GM23338 (cell line): ENCODE results near the gene GPR152. TPM values are rescaled to one million over a fixed set of nuclear protein-coding genes. Genes with fewer than 3 reads are reported as not detected.
A peak's percentile ranks its signal among the peaks of the same experiment; 100 is the strongest.

Experiments used
- ATAC-seq: fragments of 200-7000 bp; cut with Tn5 transposase; 3 replicates; pipeline ENCODE4 v1.9.1; 2020
- DNase-seq: peaks from one replicate; pipeline ENCODE4 v3.0.0-alpha.2; 2015; ENCODE audit warnings: low spot score
- H2AFZ ChIP-seq: fragments of 200-600 bp; sonication (generic); 2 replicates; pipeline ENCODE4 v1.8.0; 2016; ENCODE audit warnings: antibody characterized with exemption, mild to moderate bottlenecking, moderate library complexity
- H3F3A ChIP-seq: fragments of 200-600 bp; sonication (generic); replicated peaks from 2 replicates; pipeline ENCODE4 v1.8.0; 2017; ENCODE audit warnings: antibody characterized with exemption, mixed run types, low read depth
- H3K27ac ChIP-seq: fragments of 200-600 bp; sonication (generic); 2 replicates; pipeline ENCODE4 v1.6.1; 2016; ENCODE audit warnings: low read depth
- H3K27me3 ChIP-seq: fragments of 200-600 bp; sonication (generic); 2 replicates; pipeline ENCODE4 v1.8.0; 2016; ENCODE audit warnings: mild to moderate bottlenecking, mixed run types, moderate library complexity; ENCODE audit not compliant: insufficient read depth
- H3K36me3 ChIP-seq: fragments of 200-600 bp; sonication (generic); 2 replicates; pipeline ENCODE4 v1.8.0; 2016; ENCODE audit warnings: mild to moderate bottlenecking; ENCODE audit not compliant: insufficient read depth
- H3K4me1 ChIP-seq: fragments of 200-600 bp; sonication (generic); 2 replicates; pipeline ENCODE4 v1.8.0; 2016; ENCODE audit warnings: mild to moderate bottlenecking, moderate library complexity; ENCODE audit not compliant: insufficient read depth
- H3K4me2 ChIP-seq: fragments of 200-600 bp; sonication (generic); 2 replicates; pipeline ENCODE4 v1.7.1; 2017; ENCODE audit warnings: mixed run types
- H3K4me3 ChIP-seq: fragments of 200-600 bp; sonication (generic); 2 replicates; pipeline ENCODE4 v1.6.1; 2016; ENCODE audit warnings: mixed run types
- H3K79me2 ChIP-seq: fragments of 200-600 bp; sonication (generic); replicated peaks from 2 replicates; pipeline ENCODE4 v1.8.0; 2017; ENCODE audit warnings: mild to moderate bottlenecking; ENCODE audit not compliant: insufficient read depth
- H3K9me2 ChIP-seq: fragments of 200-600 bp; sonication (generic); 2 replicates; pipeline ENCODE4 v1.8.0; 2017; ENCODE audit not compliant: insufficient read depth
- H4K20me1 ChIP-seq: fragments of 200-600 bp; sonication (generic); replicated peaks from 2 replicates; pipeline ENCODE4 v1.8.0; 2017; ENCODE audit warnings: mild to moderate bottlenecking; ENCODE audit not compliant: insufficient read depth
- H3K27ac Mint-ChIP-seq: 2 replicates; pipeline ENCODE4 v1.8.0; 2020; ENCODE audit warnings: inconsistent platforms, mild to moderate bottlenecking, moderate library complexity, mixed read lengths
- H3K27me3 Mint-ChIP-seq: 3 replicates; pipeline ENCODE4 v1.8.0; 2022; ENCODE audit warnings: low read depth, mild to moderate bottlenecking, moderate library complexity, mixed read lengths, inconsistent platforms; ENCODE audit not compliant: insufficient read depth, poor library complexity
- H3K36me3 Mint-ChIP-seq: 3 replicates; pipeline ENCODE4 v1.8.0; 2021; ENCODE audit warnings: low read depth, mild to moderate bottlenecking, inconsistent platforms, moderate library complexity, mixed read lengths
- H3K4me1 Mint-ChIP-seq: 3 replicates; pipeline ENCODE4 v1.8.0; 2020; ENCODE audit warnings: mild to moderate bottlenecking, inconsistent platforms, mixed read lengths
- H3K4me3 Mint-ChIP-seq: 3 replicates; pipeline ENCODE4 v1.8.0; 2021; ENCODE audit warnings: moderate library complexity, mild to moderate bottlenecking, inconsistent platforms, mixed read lengths
- H3K9me3 Mint-ChIP-seq: 3 replicates; pipeline ENCODE4 v1.8.0; 2020; ENCODE audit warnings: moderate library complexity, mild to moderate bottlenecking, inconsistent platforms, mixed read lengths
- CREB1 ChIP-seq: fragments of 250-450 bp; sonication (Bioruptor Pico); IDR thresholded peaks from 2 replicates; pipeline ENCODE4 v1.5.0; 2020; ENCODE audit warnings: low read depth, mild to moderate bottlenecking, moderate library complexity
- CTCF ChIP-seq, 2 experiments: fragments of 200-600 bp in 1 of 2; sonication (generic) in 1 of 2; conservative IDR thresholded peaks; 2 replicates each; pipeline versions ENCODE4 v1.5.1 to v1.6.1; 2016 to 2017; ENCODE audit warnings: antibody characterized with exemption in 2 of 2, low read depth in 2 of 2, mild to moderate bottlenecking in 2 of 2, moderate library complexity in 1 of 2
- ETS1 ChIP-seq: IDR thresholded peaks from 2 replicates; pipeline ENCODE4 v1.6.1; 2016; ENCODE audit warnings: antibody characterized with exemption
- EZH2 ChIP-seq: fragments of 200-600 bp; sonication (generic); IDR thresholded peaks from one replicate; pipeline ENCODE4 v1.8.0; 2017; ENCODE audit warnings: antibody characterized with exemption, mild to moderate bottlenecking, low read depth; ENCODE audit not compliant: unreplicated experiment
- ZNF331 ChIP-seq: fragments of 250-450 bp; sonication (Bioruptor Pico); IDR thresholded peaks from 2 replicates; pipeline ENCODE4 v1.5.0; 2020; ENCODE audit warnings: low read depth, mild to moderate bottlenecking, moderate library complexity
- ZNF462 ChIP-seq: fragments of 250-450 bp; sonication (Bioruptor Pico); IDR thresholded peaks from 2 replicates; pipeline ENCODE4 v1.5.0; 2020; ENCODE audit warnings: mild to moderate bottlenecking, moderate library complexity
- polyA plus RNA-seq: library from polyadenylated mRNA; unstranded; fragments of >200 nt; fragmentation: Nextera tagmentation; extraction: Ambion mirVana; gene quantifications from 2 replicates; pipeline ENCODE4 v1.2.1, GENCODE V29; 2016
- total RNA-seq: library from RNA; depleted of rRNA; stranded (reverse); fragments of >200 nt; shearing (Covaris generic); gene quantifications from 2 replicates; pipeline ENCODE4 v1.2.3, GENCODE V29; 2014

Gene GPR152
- total and polyA plus RNA-seq, 2 experiments from 2014 or later: not detected

GRCh38 chr11:67437082-67437808 lies 15.3 kb downstream of the GPR152 start, which contains the start of gene PTPRCAP:
Gene PTPRCAP (minus strand): TSS chr11:67437682. CDS start chr11:67437619, 63 bp downstream.
- Histone ChIP-seq H3F3A (0 out of 2 replicates have a peak, but pooled peaks cover 12% of the 10 kb centered on the region), H3K9me2 (no peaks in the 10 kb centered on the region), H3K4me2 (peak within 1 kb of the TSS; percentile 60; the same call in 1 of the 2 replicates), H3K27me3 (no peaks in the 10 kb centered on the region), H4K20me1 (no peaks in the 10 kb centered on the region), H2AFZ (no peak within 1 kb of the TSS), H3K4me1 (peaks cover 14% of the 10 kb centered on the region), H3K4me3 (peak within 1 kb of the TSS; percentile 44), H3K27ac (peak within 1 kb of the TSS; percentile 96), H3K36me3 (0 out of 2 replicates have a peak, but pooled peaks cover 3% of the 10 kb centered on the region), H3K79me2 (no peaks in the 10 kb centered on the region)
- DNase-seq (peak; percentile 62), ATAC-seq (peak; percentile 49)
- Mint-ChIP-seq H3K4me3 (peak within 1 kb of the TSS; percentile 52; the same call in 2 of the 3 replicates), H3K4me1 (peaks cover 26% of the 10 kb centered on the region), H3K36me3 (peaks cover 35% of the 10 kb centered on the region), H3K27ac (peak within 1 kb of the TSS; percentile 94), H3K9me3 (no peaks in the 10 kb centered on the region; the same call in 2 of the 3 replicates), H3K27me3 (peaks cover 11% of the 10 kb centered on the region)
- TF ChIP-seq CTCF (conservative IDR thresholded peaks at IDR 0.05; ENCODE audit: low read depth in 2 of 2) (no peak), ETS1 (0 out of 2 replicates have a peak, but pooled peaks have one; percentile 23)

GRCh38 chr11:67436459-67437081 lies 16.0 kb downstream of the GPR152 start:
- H4K20me1 ChIP-seq: no peaks in the 10 kb centered on the region
- Mint-ChIP-seq H3K27ac (peak overlapping the region; percentile 94), H3K4me3 (peak overlapping the region; percentile 52; the same call in 2 of the 3 replicates), H3K9me3 (no peaks in the 10 kb centered on the region; the same call in 2 of the 3 replicates), H3K27me3 (peaks cover 13% of the 10 kb centered on the region), H3K4me1 (peaks cover 23% of the 10 kb centered on the region), H3K36me3 (peaks cover 35% of the 10 kb centered on the region)
- DNase-seq (peak; percentile 86), ATAC-seq (peak; percentile 76)
- 0 out of 2 replicates have a peak, but pooled peaks cover 3% of the 10 kb centered on the region for H3K36me3 ChIP-seq
- H3K4me3 ChIP-seq: peak overlapping the region; percentile 44
- peak overlapping the region; percentile 96 for H3K27ac ChIP-seq
- peaks cover 14% of the 10 kb centered on the region for H3K4me1 ChIP-seq
- no peaks in the 10 kb centered on the region for H3K79me2 ChIP-seq
- TF ChIP-seq ZNF331 (CRISPR knock-in tag) (peak; percentile 52), CREB1 (CRISPR knock-in tag) (peak; percentile 64), ETS1 (no peak), ZNF462 (CRISPR knock-in tag) (0 out of 2 replicates have a peak, but pooled peaks have one; percentile 25), EZH2 (no peak)
- no peak overlapping the region for H2AFZ ChIP-seq
- H3F3A ChIP-seq: 0 out of 2 replicates have a peak, but pooled peaks cover 12% of the 10 kb centered on the region
- H3K4me2 ChIP-seq: peak overlapping the region; percentile 60; the same call in 1 of the 2 replicates
- no peaks in the 10 kb centered on the region for H3K9me2 ChIP-seq
- no peaks in the 10 kb centered on the region for H3K27me3 ChIP-seq
